GM21737 (cell line): ENCODE results near the gene PRKCB.
"Not testable (repeated sequence)": the region's sequence is repeated elsewhere in the genome, so short reads cannot be mapped to it uniquely, and the experiment has no call there.

ENCODE experiments used
- ATAC-seq: cut with Tn5 transposase; IDR thresholded peaks from one replicate; pipeline ENCODE4 v1.9.1; 2021; ENCODE audit warnings: mild to moderate bottlenecking, moderate library complexity; ENCODE audit not compliant: unreplicated experiment

PRKCB gene

GRCh38 chr16:23901178-23902033, 65.6 kb downstream of the PRKCB start:
- ATAC-seq, result no peak

DNA sequence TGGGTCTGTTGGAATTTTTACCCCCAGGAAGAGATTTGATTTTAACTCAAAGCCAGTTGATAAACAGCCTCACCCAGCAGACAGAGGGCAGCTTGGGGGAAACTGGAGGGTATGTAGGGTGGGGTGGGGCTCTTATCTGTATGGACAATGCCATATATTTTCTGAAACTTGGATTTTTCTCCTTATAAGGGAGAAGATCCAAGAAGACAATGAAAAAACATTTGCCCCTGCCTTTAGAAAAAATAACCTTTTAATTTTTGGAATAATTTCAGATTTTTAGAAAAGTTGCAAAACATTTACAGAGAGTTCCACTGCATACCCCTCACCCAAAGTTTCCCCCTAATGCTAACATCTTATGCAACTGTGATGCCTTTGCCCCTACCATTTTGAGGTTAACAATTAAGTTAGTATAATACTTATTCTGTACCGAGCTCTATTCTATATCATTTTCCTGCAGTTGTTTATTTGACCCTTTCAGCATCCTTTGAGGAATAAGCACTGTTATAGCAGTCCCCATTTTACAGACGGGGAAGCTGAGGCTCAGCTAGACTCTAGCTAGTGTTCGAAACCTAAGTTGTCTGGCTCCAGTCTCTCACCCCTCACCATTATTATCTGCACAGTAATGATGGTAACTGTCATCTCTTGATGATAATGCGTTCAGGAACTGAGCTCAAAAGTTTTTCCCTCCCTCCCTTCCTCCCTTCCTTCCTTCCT, 66.4 kb downstream of the PRKCB start:
- no peak for ATAC-seq

- ATAC-seq, result no peak
Observed at GRCh38 chr16:23902748-23903414, 67.1 kb downstream of the PRKCB start.

GRCh38 chr16:23905027-23905426, 69.2 kb downstream of the PRKCB start:
- no peak for ATAC-seq

- ATAC-seq, result no peak
Observed at GRCh38 chr16:23907457-23907902, 71.7 kb downstream of the PRKCB start.

DNA sequence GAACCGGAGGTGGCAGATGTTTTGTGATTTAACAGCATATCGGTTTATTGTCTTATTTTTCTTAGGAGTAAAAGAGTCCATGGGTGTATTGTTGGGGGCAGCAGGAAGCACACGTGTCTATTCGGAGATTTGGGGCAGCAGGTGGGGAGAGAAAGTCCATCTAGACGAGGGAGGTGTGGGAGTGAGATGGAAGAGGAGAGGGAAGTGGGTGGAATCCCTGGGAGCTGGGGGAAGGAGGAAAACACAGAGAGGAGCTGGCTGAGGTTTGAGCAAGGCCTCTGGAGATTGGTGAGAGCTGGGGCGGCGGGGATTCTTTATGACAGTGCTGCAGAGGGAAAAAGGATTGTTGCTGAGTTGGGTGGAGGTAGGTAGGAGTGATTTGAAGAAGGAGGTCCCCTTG, 72.1 kb downstream of the PRKCB start:
- no peak for ATAC-seq

DNA sequence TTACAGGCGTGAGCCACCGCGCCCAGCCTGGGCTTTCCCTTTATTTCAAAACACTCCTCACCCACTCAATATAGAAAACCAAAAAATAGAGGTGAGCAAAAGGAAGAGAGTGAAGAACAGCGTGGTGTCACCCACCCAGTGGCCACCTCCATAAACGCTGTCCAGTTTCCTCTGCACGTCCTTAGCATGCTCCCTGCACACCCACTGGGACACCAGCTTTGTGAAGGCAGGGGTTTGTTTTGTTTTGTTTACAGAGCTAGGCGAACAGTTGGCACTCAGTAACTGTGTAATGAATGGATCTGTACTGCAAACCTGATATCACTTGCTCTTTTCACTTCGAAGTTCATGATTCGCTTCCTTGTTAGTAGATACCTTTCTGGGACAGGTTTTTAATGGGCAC, 73.0 kb downstream of the PRKCB start:
- ATAC-seq, result no peak

- no peak for ATAC-seq
Observed at GRCh38 chr16:23909792-23910418, 74.1 kb downstream of the PRKCB start.

DNA sequence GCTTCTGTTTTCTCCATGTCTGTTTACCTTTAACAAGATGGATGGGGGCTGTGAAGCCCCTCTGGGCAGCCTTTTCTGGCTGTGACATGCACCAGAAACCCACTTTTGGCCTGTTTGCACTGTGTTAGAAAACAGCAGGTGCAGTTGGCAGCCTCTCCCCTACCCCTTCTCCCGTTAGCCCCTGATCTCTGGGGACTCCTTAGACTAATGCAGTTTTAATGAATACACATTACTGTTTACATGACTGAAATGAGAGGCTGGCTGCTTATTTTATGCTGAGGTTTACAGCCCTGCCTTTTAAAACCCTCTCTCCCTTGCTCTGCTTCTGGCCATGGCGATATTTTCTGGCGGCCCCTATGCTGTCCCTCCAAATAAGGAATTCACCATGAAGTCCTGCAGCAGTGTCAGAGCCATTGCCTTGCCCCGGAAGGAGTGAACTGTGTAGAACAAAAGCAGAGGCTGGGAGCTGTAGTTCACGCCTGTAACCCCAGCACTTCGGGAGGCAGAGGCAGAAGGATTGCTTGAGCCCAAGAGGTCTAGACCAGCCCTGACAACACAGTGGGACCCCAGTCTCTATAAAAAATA, 79.3 kb downstream of the PRKCB start:
- no peak for ATAC-seq

- ATAC-seq, result not testable (repeated sequence)
Observed at GRCh38 chr16:23916552-23916951, 80.8 kb downstream of the PRKCB start.

- no peak for ATAC-seq
Observed at GRCh38 chr16:23917621-23918020, 81.8 kb downstream of the PRKCB start.

DNA sequence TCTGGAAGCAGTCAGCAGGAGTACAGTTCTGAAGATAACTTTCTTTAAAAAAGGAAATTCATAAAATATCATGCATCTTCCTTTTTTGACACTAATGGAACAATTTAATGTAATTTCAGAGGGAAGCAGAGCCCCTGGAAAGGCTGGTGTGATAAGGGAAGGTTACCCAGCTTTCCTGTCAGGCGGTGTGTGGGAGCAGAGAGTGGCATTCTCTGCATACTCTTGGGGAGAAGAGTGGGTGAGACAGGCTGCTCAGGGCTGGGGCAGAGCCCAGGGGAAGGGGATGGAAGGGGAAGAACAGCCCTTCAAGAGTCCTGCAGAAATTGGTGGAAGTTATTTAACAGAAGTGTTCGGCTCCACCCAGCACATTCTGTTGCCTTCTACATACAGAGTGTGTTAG, 84.7 kb downstream of the PRKCB start:
- no peak for ATAC-seq

DNA sequence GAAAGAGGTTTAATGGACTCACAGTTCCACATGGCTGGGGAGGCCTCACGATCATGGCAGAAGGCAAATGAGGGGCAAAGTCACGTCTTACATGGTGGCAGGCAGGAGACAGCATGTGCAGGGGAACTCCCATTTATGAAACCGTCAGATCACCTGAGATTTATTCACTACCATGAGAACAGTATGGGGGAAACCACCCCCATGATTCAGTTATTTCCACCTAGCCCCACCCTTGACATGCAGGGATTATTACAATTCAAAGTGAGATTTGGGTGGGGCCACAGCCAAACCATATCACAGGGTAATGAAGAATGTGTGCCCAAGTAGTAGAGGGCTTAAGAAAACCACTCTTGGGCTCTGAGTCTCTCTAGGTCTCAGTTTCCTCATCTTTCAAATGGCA, 85.1 kb downstream of the PRKCB start:
- ATAC-seq, result no peak

GRCh38 chr16:23922406-23922805, 86.6 kb downstream of the PRKCB start:
- ATAC-seq, result no peak

- ATAC-seq, result no peak
Observed at GRCh38 chr16:23924128-23924527, 88.3 kb downstream of the PRKCB start.

GRCh38 chr16:23927796-23928195, 92.0 kb downstream of the PRKCB start:
- ATAC-seq, result no peak

GRCh38 chr16:23929237-23929636, 93.5 kb downstream of the PRKCB start:
- ATAC-seq, result no peak

DNA sequence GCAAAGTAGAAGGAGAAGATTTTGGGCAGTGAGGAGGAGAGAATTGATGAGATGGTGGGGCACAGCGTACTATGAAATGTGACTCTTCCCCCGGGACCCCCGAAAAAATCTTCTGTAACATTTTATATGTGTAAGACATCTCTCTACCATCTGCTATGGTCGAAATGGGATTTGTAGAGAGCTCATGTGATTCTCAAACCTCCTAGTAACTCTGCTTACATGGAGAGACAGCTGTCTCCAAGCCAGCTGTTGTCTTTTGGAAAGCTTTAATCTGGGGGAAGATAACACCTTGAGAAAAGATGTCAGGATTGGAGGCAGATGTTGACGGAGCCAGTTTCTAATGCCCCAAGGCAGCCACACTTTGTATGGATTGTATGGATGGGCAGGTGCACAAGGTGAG, 94.1 kb downstream of the PRKCB start:
- no peak for ATAC-seq

- no peak for ATAC-seq
Observed at GRCh38 chr16:23930791-23931190, 95.0 kb downstream of the PRKCB start.

DNA sequence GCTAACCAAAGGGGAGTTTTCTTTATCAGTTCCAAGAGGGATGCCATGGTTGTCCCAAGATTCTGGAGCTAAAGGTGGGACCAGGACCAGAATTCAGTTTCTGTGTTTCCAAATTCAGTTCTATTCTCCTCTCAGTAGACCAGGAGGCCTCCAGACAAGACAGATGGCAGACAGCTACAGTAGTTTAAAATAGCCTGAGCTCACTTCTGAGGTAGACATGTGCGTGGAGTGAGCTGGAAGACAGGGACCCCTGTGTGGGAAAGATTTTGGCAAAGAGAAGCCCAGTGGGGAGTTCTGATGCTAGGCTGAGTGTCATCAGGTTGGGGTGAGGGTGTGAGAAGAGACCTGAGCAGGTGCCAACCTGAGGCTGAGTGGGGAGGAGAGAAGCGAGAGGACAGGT, 95.4 kb downstream of the PRKCB start:
- ATAC-seq, result no peak

DNA sequence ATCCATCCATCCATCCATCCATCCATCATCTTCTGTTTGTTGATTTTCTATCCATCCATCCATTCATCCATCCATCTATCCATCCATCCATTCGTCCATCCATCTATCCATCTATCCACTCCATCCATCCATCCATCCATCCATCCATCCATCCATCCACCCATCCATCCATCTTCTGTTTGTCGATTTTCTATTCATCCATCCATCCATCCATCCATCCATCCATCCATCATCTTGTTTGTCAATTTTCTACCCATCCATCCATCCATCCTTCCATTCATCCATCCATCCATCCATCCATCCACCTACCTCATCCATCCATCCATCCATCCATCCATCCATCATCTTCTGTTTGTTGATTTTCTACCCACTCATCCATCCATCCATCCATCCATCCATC, 97.9 kb downstream of the PRKCB start:
- not testable (repeated sequence) for ATAC-seq
